GM19238 (cell line): ENCODE data around the gene TMEM141.

ENCODE experiments used
- DNase-seq: peaks from one replicate; pipeline ENCODE4 v3.0.0; 2011; ENCODE audit warnings: low spot score; ENCODE audit not compliant: insufficient read length

TMEM141 gene

GRCh38 chr9:136814725-136815421 lies 23.7 kb downstream of the TMEM141 start:
- no peak for DNase-seq

DNA sequence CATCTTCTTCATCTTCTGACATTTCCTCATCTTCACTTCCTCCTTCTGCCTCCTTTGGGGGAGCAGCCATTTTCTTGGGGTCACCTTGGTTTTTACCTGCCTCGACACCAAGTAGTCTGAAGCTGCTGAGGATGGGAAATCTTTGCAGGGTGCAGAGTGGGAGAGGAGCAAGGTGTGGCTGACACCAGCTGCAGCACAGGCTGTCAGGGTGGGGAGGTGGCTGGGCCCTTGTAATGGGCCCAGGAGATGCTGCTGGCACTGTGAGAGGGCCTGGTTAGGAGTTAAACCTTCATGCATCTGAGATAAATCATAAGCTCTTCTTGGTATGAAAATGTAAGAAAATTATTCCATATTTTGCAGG lies 24.3 kb downstream of the TMEM141 start:
- no peak for DNase-seq

- DNase-seq: no peak
Observed at GRCh38 chr9:136820971-136821825, 30.1 kb downstream of the TMEM141 start.

DNA sequence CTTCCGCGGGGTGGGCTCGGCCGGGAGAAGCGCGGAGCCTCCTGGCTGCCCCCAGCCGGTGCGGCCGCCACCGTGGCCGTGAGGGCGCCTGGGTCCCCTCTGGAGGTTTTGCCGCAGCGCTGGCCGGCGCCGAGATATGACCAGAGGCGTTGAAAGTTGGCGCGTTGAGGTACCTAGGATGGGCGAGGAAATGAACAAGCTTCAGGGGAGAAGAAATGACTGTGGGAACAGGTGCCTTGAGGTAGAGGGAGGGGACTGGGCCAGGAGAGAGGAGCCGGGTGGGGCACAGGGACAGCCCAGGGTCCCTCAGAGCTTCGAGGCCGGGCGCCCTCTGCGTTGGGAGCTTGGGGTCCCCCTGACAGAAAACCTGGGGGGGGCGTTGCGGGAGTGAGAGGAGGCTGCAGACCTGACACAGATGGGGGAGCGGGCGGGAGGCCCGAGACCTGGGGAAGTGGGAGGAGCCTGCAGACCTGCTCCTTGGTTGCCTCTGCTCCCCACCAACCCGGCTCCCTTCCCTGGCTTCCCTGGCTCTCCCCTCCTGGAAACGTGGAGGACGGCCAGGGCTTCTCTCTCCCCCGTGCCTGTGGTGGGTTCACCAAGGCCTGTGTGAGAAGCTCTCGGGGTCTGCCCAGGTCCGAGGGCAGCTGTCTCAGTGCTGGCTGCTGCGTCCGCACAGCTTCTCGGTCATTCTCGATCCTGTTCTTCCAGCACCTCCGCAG lies 30.8 kb downstream of the TMEM141 start:
- DNase-seq: no peak

DNA sequence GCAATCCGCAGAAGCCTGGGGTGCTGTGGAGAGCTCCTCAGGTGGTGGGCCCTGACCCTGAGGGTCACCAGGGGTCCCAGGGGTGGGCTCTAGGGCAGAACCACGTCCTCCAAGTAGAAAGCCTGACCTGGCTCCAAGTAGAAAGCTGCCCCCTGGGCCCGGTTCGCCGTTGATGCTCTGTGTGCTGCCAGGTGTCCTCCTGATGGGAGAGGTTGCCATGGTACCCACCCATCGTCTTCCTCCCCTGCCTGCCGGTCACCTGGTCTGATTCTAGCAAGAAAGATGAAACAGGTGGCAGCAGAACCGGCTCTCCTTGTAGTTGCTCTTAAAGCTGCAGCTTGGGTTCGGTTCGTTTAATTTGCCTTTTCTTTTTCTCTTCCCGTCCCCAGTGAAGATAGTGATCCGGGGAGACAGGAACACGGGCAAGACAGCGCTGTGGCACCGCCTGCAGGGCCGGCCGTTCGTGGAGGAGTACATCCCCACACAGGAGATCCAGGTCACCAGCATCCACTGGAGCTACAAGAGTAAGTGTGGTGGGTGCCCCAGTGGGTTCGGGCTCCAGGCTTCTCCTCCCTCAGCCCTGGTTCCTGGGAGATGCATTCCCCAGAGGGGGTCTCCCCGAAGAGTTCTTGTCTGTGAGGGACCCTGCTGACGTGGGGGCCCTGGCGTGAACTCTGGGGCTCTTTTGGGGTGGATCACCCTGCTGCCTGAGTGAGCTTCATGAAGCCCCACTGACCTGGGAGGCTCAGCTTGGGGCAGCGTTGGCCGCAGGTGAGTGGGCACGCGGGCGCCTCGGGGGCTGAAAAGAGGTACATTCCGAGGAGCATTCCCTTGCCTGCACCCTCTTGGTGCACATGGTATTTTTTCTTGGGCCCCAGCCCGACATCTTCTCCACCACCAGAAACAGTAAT lies 32.2 kb downstream of the TMEM141 start:
- no peak for DNase-seq

- DNase-seq: no peak
Observed at GRCh38 chr9:136824496-136825225, 33.5 kb downstream of the TMEM141 start.

DNA sequence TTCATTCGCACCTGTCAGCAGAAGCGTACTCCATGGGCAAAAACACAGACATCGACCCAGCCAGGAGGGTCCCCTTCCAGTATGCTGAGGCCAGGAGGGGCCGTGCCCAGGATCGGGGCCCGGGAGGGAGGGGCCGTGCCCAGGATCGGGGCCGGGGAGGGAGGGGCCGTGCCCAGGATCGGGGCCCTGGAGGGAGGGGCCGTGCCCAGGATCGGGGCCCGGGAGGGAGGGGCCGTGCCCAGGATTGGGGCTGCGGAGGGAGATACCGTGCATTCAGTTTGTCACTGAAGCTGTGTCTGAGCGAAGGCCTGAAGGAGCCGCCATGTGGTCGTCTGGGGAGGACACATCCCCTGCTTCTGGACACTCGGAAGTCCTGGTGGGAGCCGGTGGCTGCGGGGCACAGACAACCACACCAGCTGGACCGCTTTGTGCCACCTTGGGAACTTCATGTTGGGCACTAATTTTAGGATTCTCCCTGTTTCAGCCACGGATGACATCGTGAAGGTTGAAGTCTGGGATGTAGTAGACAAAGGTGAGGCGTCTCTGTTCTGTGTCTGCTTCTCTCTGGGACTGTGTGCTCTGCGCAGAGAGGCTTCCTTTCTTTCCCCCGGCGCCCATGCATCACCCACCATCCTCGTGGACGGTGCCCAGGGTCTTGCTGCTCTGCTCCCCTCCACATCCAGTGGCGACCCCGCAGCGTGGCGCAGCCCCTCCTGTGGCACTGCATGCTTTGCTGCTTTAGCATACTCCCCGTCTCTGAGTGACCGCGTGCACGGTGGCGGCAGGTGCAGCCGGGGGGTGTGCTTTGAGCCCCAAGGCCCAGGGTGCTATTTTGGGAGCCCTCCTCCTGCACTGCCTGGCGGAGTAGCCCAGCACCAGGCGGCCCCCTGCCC lies 34.4 kb downstream of the TMEM141 start:
- no peak for DNase-seq

DNA sequence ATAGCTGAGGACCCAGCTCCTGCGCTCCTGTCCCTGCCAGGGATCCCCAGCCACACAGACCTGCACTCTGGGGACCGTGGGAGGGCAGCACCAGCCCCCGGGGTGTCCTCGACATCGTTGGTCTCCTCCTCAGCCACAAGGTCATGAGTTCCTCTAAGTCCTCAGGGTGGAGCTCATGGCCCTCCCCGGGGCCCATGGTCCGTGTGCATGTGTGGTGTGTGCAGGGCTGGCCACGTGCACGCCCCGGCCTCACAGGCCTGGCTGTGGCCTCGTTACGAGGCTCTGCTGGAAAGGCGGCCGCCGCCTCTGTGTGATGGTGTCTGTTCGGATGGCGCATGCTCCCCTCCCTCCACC lies 35.0 kb downstream of the TMEM141 start:
- no peak for DNase-seq

DNA sequence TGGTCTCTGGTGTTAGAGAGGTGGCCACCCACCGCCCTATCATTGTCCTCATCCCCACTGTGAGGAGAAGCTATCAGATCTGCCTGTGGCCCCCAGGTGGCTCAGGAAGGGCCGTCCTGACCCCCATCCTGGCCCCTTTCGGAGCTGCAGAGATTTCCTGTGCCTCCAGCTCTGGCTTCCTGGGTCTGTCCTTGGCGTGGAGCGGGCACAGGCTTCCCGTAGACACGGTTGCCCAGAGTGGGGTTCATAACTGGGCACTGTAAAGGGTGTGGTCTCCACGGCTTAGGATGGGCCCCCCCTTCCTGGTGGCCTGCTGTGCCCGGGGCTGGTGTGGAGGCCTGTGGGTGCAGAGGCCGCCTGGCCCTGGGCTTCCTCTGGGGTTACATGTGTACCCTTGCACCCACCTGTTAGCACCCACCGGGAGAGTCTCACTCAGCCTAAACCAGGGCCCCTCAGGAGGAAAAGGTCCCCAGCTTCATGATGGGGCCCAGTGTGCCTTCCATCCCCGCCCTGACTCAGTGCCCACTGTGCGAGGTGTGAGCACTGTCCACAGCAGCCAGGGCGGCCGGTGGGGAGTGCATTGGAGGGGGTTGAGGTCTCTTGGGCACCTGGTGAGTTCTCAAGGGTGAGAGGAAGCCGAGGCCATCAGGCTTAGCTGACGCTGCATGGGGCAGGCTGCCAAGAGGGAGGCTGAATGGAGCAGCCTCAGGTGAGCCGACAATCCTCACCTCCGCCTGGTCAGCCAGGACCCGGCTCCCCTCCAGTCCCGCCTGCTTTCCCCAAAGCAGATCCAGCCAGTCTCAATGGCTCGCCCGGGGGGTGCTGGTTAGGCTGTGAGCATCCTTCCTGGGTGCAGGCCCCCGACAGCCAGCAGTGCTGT lies 35.8 kb downstream of the TMEM141 start:
- DNase-seq: no peak

- no peak for DNase-seq
Observed at GRCh38 chr9:136827794-136828473, 36.8 kb downstream of the TMEM141 start.

DNA sequence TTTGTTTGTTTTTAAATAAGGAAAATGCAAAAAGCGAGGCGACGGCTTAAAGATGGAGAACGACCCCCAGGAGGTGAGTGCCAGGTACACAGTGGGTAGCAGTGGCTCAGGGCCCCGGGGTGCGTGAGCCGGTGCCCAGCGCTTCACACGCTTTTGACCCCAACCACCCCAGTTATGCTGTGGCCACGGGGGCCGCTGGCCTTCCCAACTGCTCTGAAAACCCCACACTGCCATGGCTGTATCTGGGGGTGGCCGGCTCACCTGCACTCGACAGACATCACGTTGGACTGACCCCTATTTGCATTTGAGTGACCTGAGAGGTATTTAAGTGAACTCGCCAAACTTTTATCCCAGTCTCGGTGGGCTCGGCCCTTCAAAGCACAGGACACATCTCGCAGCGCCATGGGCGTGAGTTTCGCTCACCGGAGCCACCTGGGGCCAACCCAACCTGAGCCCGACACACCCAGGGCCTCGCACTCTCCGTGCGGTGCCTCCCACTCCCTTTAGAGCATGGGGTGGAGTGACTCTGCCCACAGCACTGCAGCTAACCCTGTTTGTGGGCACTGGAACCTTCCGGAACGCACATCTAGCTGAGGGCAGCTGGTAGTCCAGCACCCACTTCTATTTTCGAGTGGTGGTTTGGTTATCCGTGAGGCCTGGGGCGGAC lies 37.5 kb downstream of the TMEM141 start:
- DNase-seq: no peak

- DNase-seq: no peak
Observed at GRCh38 chr9:136829412-136829811, 38.3 kb downstream of the TMEM141 start.

GRCh38 chr9:136829981-136830885 lies 39.1 kb downstream of the TMEM141 start:
- DNase-seq: no peak

- DNase-seq: no peak
Observed at GRCh38 chr9:136831002-136831719, 40.0 kb downstream of the TMEM141 start.

DNA sequence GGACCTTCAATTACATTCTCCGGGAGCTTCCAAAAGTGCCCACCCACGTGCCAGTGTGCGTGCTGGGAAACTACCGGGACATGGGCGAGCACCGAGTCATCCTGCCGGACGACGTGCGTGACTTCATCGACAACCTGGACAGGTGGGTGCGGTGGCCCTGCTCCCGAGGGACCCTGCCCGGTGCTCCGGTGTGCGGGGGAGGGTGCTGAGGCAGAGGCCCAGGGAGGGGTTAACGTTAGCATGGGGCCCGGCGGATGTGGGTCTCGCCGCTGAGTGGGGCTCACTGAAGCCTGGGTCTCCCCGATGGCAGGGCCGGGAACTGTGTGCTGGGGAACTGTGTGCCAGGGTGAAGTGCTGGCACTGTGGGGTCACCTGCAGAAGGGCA lies 40.6 kb downstream of the TMEM141 start:
- DNase-seq: no peak

GRCh38 chr9:136832581-136832980 lies 41.4 kb downstream of the TMEM141 start:
- no peak for DNase-seq
